Activated naive CD4-positive, alpha-beta T cell treated with anti-CD3 and anti-CD28 coated beads, Interleukin-2, amount 50 U/mL, for 24 hours (primary cell): Measurements from ENCODE around the gene PTPRR.

ENCODE experiments used
- H3K27ac Mint-ChIP-seq: one replicate; pipeline ENCODE4 v1.8.0; 2021; ENCODE audit warnings: mild to moderate bottlenecking, mixed read lengths
- H3K27me3 Mint-ChIP-seq: one replicate; pipeline ENCODE4 v1.8.0; 2021; ENCODE audit warnings: mixed read lengths
- H3K36me3 Mint-ChIP-seq: one replicate; pipeline ENCODE4 v1.8.0; 2021; ENCODE audit warnings: mixed read lengths
- H3K4me1 Mint-ChIP-seq: one replicate; pipeline ENCODE4 v1.8.0; 2021; ENCODE audit warnings: mixed read lengths
- H3K4me3 Mint-ChIP-seq: one replicate; pipeline ENCODE4 v1.8.0; 2021; ENCODE audit warnings: mild to moderate bottlenecking, mixed read lengths
- H3K9me3 Mint-ChIP-seq: one replicate; pipeline ENCODE4 v1.8.0; 2021; ENCODE audit warnings: mixed read lengths

PTPRR gene

GRCh38 chr12:70875628-70876027 is 44.9 kb downstream of the PTPRR start:
- H3K4me1 Mint-ChIP-seq: no peaks in the 10 kb centered on the region
- H3K4me3 Mint-ChIP-seq: no peak overlapping the region
- no peaks in the 10 kb centered on the region for H3K36me3 Mint-ChIP-seq
- H3K27ac Mint-ChIP-seq: no peak overlapping the region
- peaks cover 2% of the 10 kb centered on the region for H3K27me3 Mint-ChIP-seq
- peaks cover 6% of the 10 kb centered on the region for H3K9me3 Mint-ChIP-seq

GRCh38 chr12:70854881-70855568 is 65.5 kb downstream of the PTPRR start:
- Mint-ChIP-seq H3K27ac (no peak overlapping the region), H3K36me3 (no peaks in the 10 kb centered on the region), H3K9me3 (no peaks in the 10 kb centered on the region), H3K27me3 (no peaks in the 10 kb centered on the region), H3K4me1 (no peaks in the 10 kb centered on the region), H3K4me3 (no peak overlapping the region)

- no peaks in the 10 kb centered on the region for H3K4me1 Mint-ChIP-seq
- H3K27me3 Mint-ChIP-seq: no peaks in the 10 kb centered on the region
- H3K4me3 Mint-ChIP-seq: no peak overlapping the region
- H3K9me3 Mint-ChIP-seq: no peaks in the 10 kb centered on the region
- H3K27ac Mint-ChIP-seq: no peak overlapping the region
- no peaks in the 10 kb centered on the region for H3K36me3 Mint-ChIP-seq
Observed at GRCh38 chr12:70854138-70854537, 66.4 kb downstream of the PTPRR start.

- Mint-ChIP-seq H3K4me1 (no peaks in the 10 kb centered on the region), H3K36me3 (no peaks in the 10 kb centered on the region), H3K9me3 (no peaks in the 10 kb centered on the region), H3K4me3 (no peak overlapping the region), H3K27ac (no peak overlapping the region), H3K27me3 (no peaks in the 10 kb centered on the region)
Observed at GRCh38 chr12:70853326-70853725, 67.2 kb downstream of the PTPRR start.

GRCh38 chr12:70852416-70853150 is 68.0 kb downstream of the PTPRR start:
- Mint-ChIP-seq H3K27ac (no peak overlapping the region), H3K9me3 (no peaks in the 10 kb centered on the region), H3K27me3 (no peaks in the 10 kb centered on the region), H3K36me3 (no peaks in the 10 kb centered on the region), H3K4me3 (no peak overlapping the region), H3K4me1 (no peaks in the 10 kb centered on the region)

GRCh38 chr12:70849265-70849960 is 71.1 kb downstream of the PTPRR start:
- Mint-ChIP-seq H3K27me3 (no peaks in the 10 kb centered on the region), H3K9me3 (no peaks in the 10 kb centered on the region), H3K36me3 (no peaks in the 10 kb centered on the region), H3K4me1 (no peaks in the 10 kb centered on the region), H3K27ac (no peak overlapping the region), H3K4me3 (no peak overlapping the region)

GRCh38 chr12:70847871-70848270 is 72.7 kb downstream of the PTPRR start:
- no peaks in the 10 kb centered on the region for H3K27me3 Mint-ChIP-seq
- H3K27ac Mint-ChIP-seq: no peak overlapping the region
- no peak overlapping the region for H3K4me3 Mint-ChIP-seq
- no peaks in the 10 kb centered on the region for H3K36me3 Mint-ChIP-seq
- H3K9me3 Mint-ChIP-seq: no peaks in the 10 kb centered on the region
- H3K4me1 Mint-ChIP-seq: no peaks in the 10 kb centered on the region

- Mint-ChIP-seq H3K27ac (no peak overlapping the region), H3K27me3 (no peaks in the 10 kb centered on the region)
Observed at GRCh38 chr12:70845268-70845667, 75.3 kb downstream of the PTPRR start.

GRCh38 chr12:70843363-70843762 is 77.2 kb downstream of the PTPRR start:
- Mint-ChIP-seq H3K4me3 (no peak overlapping the region), H3K27me3 (peaks cover 1% of the 10 kb centered on the region), H3K27ac (no peak overlapping the region), H3K9me3 (no peaks in the 10 kb centered on the region), H3K4me1 (no peaks in the 10 kb centered on the region), H3K36me3 (no peaks in the 10 kb centered on the region)

More at GRCh38 chr12:70845268-70845667, 75.3 kb downstream of the PTPRR start:
- Mint-ChIP-seq H3K4me3 (no peak overlapping the region), H3K9me3 (no peaks in the 10 kb centered on the region), H3K36me3 (no peaks in the 10 kb centered on the region), H3K4me1 (no peaks in the 10 kb centered on the region)

- H3K4me3 Mint-ChIP-seq: no peak overlapping the region
- peaks cover 1% of the 10 kb centered on the region for H3K27me3 Mint-ChIP-seq
- H3K36me3 Mint-ChIP-seq: no peaks in the 10 kb centered on the region
- H3K9me3 Mint-ChIP-seq: no peaks in the 10 kb centered on the region
- no peak overlapping the region for H3K27ac Mint-ChIP-seq
- no peaks in the 10 kb centered on the region for H3K4me1 Mint-ChIP-seq
Observed at GRCh38 chr12:70842942-70843341, 77.6 kb downstream of the PTPRR start.

- Mint-ChIP-seq H3K4me1 (no peaks in the 10 kb centered on the region), H3K27me3 (peaks cover 1% of the 10 kb centered on the region), H3K36me3 (no peaks in the 10 kb centered on the region), H3K27ac (no peak overlapping the region), H3K4me3 (no peak overlapping the region), H3K9me3 (no peaks in the 10 kb centered on the region)
Observed at GRCh38 chr12:70842136-70842535, 78.4 kb downstream of the PTPRR start.

- H3K27ac Mint-ChIP-seq: no peak overlapping the region
- no peaks in the 10 kb centered on the region for H3K4me1 Mint-ChIP-seq
- no peaks in the 10 kb centered on the region for H3K9me3 Mint-ChIP-seq
- H3K36me3 Mint-ChIP-seq: no peaks in the 10 kb centered on the region
- H3K27me3 Mint-ChIP-seq: peaks cover 1% of the 10 kb centered on the region
- no peak overlapping the region for H3K4me3 Mint-ChIP-seq
Observed at GRCh38 chr12:70840656-70841350, 79.7 kb downstream of the PTPRR start.

GRCh38 chr12:70839544-70839943 is 81.0 kb downstream of the PTPRR start:
- no peaks in the 10 kb centered on the region for H3K36me3 Mint-ChIP-seq
- no peaks in the 10 kb centered on the region for H3K4me1 Mint-ChIP-seq
- H3K4me3 Mint-ChIP-seq: no peak overlapping the region

GRCh38 chr12:70838127-70838526 is 82.4 kb downstream of the PTPRR start:
- Mint-ChIP-seq H3K4me3 (no peak overlapping the region), H3K27ac (no peak overlapping the region), H3K36me3 (no peaks in the 10 kb centered on the region), H3K9me3 (no peaks in the 10 kb centered on the region), H3K27me3 (peaks cover 3% of the 10 kb centered on the region), H3K4me1 (no peaks in the 10 kb centered on the region)

More at GRCh38 chr12:70839544-70839943, 81.0 kb downstream of the PTPRR start:
- Mint-ChIP-seq H3K27me3 (peaks cover 1% of the 10 kb centered on the region), H3K27ac (no peak overlapping the region), H3K9me3 (no peaks in the 10 kb centered on the region)

GRCh38 chr12:70837026-70837425 is 83.5 kb downstream of the PTPRR start:
- H3K9me3 Mint-ChIP-seq: no peaks in the 10 kb centered on the region
- no peak overlapping the region for H3K4me3 Mint-ChIP-seq
- H3K36me3 Mint-ChIP-seq: no peaks in the 10 kb centered on the region
- H3K27me3 Mint-ChIP-seq: peaks cover 3% of the 10 kb centered on the region
- no peak overlapping the region for H3K27ac Mint-ChIP-seq
- H3K4me1 Mint-ChIP-seq: no peaks in the 10 kb centered on the region
